ENCODE measurements around the gene ARHGEF2.
"Not testable (repeated sequence)": the region's sequence is repeated elsewhere in the genome, so short reads cannot be mapped to it uniquely, and the experiment has no call there.

ARHGEF2 gene

GRCh38 chr1:155942578-155943141, 35.7 kb downstream of the ARHGEF2 start:
- no peak for DNase-seq (ENCODE audit: low read depth)

- DNase-seq (ENCODE audit: low read depth): no peak
Measured at GRCh38 chr1:155941845-155942531, 36.4 kb downstream of the ARHGEF2 start.

- DNase-seq (ENCODE audit: low read depth): no peak
Measured at GRCh38 chr1:155940993-155941844, 37.1 kb downstream of the ARHGEF2 start, which contains the start of gene RXFP4. TSS of gene RXFP4 (plus strand) at chr1:155941638. CDS start at chr1:155941710, 72 bp downstream.

- no peak for DNase-seq (ENCODE audit: low read depth)
Measured at GRCh38 chr1:155940482-155940992, 37.8 kb downstream of the ARHGEF2 start.

- no peak for DNase-seq (ENCODE audit: low read depth)
Measured at GRCh38 chr1:155938220-155938627, 40.1 kb downstream of the ARHGEF2 start.

GRCh38 chr1:155934936-155935590, 43.3 kb downstream of the ARHGEF2 start:
- no peak for DNase-seq (ENCODE audit: low read depth)

- peak; percentile 91 for DNase-seq (ENCODE audit: low read depth)
Measured at GRCh38 chr1:155934097-155934935, 44.0 kb downstream of the ARHGEF2 start, which contains the start of gene KHDC4. TSS of gene KHDC4 (minus strand) at chr1:155934413. CDS start at chr1:155934373, 40 bp downstream.

- no peak for DNase-seq (ENCODE audit: low read depth)
Measured at GRCh38 chr1:155933591-155934096, 44.7 kb downstream of the ARHGEF2 start.

GRCh38 chr1:155932487-155932886, 45.9 kb downstream of the ARHGEF2 start:
- no peak for DNase-seq (ENCODE audit: low read depth)

- DNase-seq (ENCODE audit: low read depth): no peak
Measured at GRCh38 chr1:155932081-155932480, 46.3 kb downstream of the ARHGEF2 start.

- DNase-seq (ENCODE audit: low read depth): no peak
Measured at GRCh38 chr1:155931332-155932038, 46.9 kb downstream of the ARHGEF2 start.

GRCh38 chr1:155930725-155931124, 47.6 kb downstream of the ARHGEF2 start:
- DNase-seq (ENCODE audit: low read depth): not testable (repeated sequence)

- no peak for DNase-seq (ENCODE audit: low read depth)
Measured at GRCh38 chr1:155929057-155929456, 49.3 kb downstream of the ARHGEF2 start.

GRCh38 chr1:155925506-155925905, 52.8 kb downstream of the ARHGEF2 start:
- DNase-seq (ENCODE audit: low read depth): no peak

- no peak for DNase-seq (ENCODE audit: low read depth)
Measured at GRCh38 chr1:155920717-155921116, 57.6 kb downstream of the ARHGEF2 start.

- no peak for DNase-seq (ENCODE audit: low read depth)
Measured at GRCh38 chr1:155919801-155920200, 58.5 kb downstream of the ARHGEF2 start.

- DNase-seq (ENCODE audit: low read depth): no peak
Measured at GRCh38 chr1:155918660-155919059, 59.7 kb downstream of the ARHGEF2 start.

- DNase-seq (ENCODE audit: low read depth): no peak
Measured at GRCh38 chr1:155913969-155914757, 64.2 kb downstream of the ARHGEF2 start.

- DNase-seq (ENCODE audit: low read depth): no peak
Measured at GRCh38 chr1:155912056-155912536, 66.3 kb downstream of the ARHGEF2 start.

Measured in stimulated activated CD8-positive, alpha-beta memory T cell treated with anti-CD3 and anti-CD28 coated beads, Interleukin-12 subunit alpha, Interleukin-12 subunit beta, amount 100 ng/mL, for 1 hour (primary cell).